Putamen (tissue), 1 donor: Measurements from ENCODE around the gene PRKN.
A peak's percentile ranks its signal among the peaks of the same experiment; 100 is the strongest.
"Not testable (repeated sequence)": the region's sequence is repeated elsewhere in the genome, so short reads cannot be mapped to it uniquely, and the experiment has no call there.

Experiments used
- DNase-seq: peaks from one replicate; pipeline ENCODE4 v3.0.0-alpha.2; 2016; ENCODE audit warnings: low spot score

PRKN gene

DNA sequence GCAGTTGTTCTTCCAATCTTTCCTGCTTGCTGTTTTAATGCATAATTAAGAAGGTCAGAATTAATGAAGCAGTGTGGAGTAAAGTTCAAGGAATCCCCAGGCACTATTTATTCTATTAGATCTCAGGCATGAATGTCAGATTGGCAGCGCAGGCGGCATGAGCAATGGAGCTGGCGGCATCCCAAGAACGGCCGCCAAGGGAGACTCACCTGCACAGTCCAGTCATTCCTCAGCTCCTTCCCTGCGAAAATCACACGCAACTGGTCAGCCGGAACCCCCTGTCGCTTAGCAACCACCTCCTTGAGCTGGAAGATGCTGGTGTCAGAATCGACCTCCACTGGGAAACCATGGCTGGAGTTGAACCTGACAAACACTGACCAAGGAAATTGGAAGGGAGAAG is 284.5 kb downstream of the PRKN start:
- DNase-seq = no peak

DNA sequence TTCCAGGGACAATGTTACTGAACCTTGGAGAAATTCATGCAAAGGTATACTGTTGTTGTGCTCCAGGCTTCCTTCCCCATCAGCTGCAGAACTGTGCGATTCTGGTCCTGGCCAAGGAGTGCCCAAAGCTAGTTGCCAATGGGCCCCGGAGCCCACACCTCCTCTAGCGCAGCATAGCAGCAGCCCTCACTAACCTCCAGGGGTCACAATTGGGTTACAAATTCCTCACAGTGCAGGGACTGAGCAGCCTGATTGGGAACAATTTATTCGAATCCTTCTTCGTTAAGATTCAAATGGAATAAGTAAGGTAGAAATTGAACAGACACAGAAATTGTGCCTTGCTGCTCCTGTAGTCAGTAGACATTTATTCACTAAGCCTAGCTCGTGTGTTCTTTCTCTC is 284.9 kb downstream of the PRKN start:
- DNase-seq = peak; percentile 62

DNA sequence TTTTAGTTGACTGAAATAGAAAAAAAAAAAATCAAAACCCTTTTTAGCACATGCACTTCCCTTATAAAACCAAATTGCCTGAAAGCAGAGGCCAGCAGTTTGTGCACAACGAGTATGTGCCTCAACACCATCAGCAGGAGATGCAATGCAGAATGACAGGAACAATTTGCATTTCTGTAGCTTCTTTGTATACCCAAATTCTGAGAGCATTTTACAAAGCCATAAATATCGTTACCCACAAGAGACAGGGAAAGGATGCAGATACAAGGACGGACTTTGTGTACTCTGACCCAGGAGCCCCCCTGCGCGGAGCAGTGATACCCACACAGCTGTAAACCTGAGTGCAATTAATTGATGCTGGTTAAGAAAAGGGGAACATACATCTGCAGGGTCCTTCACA is 285.6 kb downstream of the PRKN start:
- DNase-seq = no peak

DNA sequence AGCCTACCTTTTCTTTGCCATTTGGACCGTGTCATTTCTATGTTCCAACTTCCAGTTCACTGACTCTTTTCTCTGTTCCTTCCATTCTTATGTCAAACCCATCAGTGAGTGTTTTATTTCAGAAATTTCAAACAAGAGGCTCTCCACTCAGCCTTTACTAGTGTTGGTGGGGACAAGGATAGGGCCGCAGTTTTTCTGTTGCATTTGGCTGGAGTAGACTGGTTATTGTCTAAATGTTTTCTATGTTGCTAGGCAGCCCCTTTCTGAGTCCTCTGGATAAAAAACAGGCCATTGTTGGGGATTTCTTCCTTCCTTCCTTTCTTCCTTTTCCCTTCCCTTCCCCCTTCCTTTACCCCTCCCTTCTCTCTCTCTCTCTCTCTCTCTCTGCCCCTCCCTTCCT is 288.6 kb downstream of the PRKN start:
- no peak for DNase-seq

DNA sequence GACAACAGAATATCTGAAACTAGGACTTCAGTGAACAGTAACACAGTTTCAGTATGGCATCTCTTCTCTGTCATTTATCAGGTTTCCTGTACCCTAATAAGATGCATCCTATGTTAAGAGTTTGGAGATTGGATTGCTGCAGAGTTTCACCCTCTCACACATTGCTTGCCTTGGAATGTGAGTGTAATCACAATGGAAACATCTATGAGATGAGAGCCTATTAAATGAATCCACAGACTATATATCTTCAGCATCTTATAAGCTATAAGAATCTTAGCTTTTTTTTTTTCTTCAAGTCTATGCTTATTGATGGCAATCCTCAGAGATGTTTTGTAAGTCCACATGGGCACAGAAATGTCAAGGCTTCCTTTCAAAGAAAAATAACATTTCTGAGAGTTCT is 292.5 kb downstream of the PRKN start:
- no peak for DNase-seq

DNA sequence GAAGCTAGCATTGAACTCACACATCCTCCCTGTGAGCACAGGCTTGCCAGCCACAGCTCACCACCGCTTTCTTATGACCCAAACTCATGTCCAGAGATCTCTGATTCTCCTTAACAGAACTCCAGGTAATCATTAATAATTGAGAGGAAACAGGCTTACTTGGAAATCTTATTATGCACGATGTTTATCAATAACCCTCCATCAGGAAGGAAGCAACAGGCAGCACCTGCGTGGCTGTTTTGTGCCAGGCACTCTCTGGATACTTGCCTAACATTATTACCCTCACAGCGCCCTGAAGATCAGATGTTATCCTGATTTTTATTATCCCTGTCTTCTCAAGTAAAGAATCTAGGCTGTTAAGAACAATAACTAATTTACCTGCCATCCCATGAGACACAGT is 306.6 kb downstream of the PRKN start:
- DNase-seq = no peak

DNA sequence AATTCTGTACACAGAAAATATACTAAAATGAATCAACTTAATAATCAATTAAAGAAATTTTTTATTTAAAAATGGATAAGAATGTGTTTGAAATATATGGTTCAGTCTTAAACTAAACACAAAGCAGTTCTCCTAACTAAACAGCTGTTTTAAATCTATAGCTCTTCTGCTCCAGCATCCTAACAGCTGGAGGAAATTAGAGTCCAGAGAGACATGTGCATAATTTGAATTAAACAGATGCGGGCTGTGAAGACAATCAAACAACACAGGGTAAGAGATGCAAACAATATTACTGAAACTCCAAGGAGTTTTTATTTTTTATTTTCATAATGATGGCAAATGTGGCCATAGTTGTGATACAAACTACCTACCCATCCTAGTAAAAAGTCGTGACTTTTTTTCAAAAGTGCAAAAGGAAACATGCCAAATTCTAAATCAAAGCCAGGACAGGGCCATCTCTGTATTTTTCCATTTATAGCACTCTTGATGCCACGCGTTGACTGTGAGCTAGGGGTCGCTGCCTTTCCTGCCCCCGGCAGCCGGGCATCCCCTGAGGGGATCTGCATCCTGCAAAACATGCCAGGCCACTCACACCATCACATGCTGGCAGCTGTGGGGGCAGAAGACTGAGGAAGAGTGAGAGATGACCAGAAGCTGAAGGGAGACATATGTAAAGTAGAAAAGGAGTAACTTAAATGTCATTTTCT is 310.6 kb downstream of the PRKN start:
- no peak for DNase-seq

DNA sequence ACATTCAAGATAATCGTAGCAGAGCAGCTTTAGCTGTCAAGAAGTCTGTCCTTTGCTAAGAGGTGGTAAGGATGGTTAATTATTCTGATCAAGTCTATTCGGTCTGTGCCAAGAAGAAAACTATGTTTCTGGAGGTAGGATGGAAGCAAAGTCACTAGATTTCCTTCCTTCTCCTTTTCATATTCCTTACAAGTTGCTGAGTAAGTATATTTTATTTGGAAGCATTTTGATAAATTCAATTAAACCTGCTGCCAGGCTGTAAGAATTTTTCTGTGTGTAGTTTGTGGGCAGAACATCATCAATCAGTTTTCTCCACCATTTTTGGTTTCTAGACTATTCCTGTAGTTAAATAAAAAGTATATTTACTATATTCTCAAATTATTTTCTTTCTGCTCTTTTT is 311.3 kb downstream of the PRKN start:
- DNase-seq = no peak

DNA sequence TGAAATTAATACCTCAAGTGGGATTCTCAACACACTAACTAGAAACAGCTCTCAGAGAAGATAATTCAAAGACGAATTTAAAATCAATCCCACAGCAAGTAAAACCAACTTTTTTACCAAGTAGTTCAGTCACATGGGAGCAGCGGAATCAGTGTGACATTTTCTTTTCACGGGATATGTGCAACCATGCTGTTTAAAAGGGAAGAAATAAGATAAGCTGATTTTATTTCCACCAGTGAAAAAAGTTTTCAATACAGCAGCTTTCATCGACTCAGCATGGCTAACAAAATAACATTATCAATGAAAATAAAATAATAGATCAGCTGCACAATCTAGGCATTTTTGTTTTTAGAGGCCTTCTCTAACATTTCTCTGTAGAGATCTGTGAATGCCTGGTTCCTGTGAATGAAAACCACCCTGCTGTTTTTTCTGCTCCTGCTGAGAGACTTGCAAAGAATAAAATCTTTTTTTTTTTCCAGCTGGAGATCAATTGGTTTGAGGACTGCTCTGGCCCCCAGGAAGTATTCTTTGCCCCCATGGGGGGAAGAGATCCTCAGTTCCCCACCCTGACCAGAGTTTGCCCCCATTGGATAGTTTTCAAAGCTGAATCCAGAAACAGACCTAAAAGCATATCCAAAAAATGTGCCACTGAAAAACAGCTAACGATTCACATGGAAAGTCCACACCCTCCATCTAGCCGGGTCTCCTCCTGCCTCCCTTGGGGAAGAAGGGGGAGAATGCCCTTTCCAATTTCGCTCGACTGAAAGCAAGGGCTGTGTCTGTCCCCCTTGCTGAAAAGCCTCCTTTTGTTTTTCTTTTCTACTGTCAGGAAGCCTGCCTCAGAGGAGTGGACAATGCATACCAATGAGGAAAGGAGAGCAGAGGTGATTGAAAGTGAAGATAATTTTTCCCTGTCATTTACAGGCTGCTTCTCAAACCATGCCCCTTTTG is 317.6 kb downstream of the PRKN start:
- no peak for DNase-seq

DNA sequence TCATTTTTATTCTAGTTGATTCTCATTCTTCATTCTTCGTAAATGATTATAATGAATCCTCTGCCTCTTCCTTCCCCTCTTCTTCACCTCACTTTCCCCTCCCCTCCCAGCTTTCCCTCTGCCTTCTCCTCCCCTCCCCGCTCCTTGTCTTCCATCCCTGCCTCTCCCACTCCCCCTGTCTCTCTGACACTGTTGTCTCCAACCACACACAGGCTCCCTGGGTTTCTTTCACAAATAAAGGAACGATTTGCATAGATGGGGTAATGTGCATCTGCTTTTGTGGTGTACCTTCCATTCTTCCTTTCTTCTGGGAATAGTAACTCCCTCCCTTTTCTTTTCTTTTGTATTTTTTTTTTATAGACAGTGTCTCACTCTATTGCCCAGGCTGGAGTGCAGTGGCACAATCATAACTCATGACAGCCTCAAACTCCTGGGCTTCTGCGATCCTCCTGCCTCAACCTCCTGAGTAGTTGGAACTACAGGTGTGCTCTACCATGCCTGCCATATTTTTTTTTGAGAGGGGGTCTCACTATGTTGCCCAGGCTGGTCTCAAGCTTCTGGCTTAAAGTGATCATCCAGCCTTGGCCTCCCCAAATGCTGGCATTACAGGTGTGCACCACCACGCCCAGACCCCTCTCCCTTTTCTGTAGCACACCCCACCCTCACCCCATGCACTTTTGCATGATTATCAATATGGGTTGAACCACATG is 318.6 kb downstream of the PRKN start:
- no peak for DNase-seq

DNA sequence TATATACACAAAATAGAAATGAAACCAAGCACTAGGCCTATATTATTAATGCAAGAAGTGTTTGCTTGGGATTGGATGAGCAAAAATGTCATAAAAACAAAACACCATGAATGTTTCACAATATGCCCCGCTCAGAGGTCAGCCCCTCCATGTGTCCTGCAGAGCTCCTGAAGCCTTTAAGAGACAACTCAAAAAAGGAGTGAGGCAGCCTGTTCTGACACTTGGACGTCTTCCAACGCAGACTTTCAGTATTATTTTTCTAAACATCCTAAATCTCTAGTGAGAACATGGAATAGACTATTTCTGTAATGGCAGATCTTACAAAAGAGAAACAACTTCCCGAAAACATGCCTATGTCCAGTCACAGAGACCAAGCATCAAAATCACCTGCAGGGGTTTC is 322.6 kb downstream of the PRKN start:
- DNase-seq = no peak

DNA sequence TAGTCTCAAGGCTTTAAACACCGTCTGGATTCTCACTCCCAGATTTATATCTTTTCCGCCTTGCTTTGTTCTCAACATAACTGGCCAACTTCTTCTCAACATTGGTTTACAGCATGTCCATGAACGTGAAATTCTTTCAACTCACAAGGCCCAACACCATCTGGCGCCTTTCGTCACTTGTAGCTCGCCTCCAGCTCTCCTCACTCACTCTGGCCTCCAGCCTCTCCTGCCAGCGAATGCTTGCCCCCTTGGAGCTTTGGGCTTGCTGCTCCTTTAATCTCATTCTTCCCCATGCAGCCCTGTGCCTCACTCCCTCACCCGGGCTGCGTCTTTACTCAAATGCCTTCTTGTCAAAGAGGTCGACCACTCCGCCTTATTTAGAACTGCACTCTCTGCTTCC is 324.5 kb downstream of the PRKN start:
- DNase-seq = no peak

DNA sequence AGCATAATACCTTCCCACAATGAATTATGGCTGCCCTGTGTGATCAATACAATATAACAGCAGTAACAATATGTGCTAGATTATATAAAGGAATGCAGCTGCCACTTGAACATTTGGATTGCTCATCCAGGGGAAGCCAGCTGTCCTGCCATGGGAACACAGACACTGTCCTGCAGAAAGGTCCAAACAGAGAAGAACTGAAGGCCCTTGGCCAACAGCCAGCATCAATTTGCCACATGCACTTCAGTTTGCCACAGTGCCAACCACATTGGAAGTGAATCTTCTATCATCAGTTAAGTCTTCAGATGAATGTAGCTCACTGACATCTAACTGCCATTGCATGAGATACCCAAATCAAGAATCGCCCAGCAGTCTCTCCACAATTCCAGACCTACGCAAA is 332.4 kb downstream of the PRKN start:
- DNase-seq = no peak

DNA sequence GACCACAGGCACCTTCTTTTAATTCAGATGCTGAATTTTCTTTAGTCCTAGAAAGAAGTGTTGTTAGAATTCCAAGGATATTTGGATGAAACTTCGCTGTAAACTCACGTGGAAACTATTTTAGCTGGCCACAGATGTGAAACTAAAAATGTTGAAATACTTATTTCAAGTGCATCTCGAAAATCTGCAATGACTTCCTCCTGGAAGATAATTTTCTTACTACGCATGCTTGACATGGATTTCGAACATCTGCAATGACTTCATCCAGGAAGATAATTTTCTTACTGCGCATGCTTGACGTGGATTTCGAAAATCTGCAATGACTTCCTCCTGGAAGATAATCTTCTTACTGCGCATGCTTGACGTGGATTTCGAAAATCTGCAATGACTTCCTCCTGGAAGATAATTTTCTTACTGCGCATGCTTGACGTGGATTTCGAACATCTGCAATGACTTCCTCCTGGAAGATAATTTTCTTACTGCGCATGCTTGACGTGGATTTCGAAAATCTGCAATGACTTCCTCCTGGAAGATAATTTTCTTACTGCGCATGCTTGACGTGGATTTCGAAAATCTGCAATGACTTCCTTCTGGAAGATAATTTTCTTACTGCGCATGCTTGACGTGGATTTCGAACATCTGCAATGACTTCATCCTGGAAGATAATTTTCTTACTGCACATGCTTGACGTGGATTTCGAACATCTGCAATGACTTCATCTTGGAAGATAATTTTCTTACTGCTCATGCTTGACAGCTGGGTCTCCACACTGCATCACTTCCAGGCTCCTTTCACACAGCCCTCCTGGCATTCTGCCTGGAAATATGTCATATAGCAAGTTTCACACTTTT is 336.4 kb downstream of the PRKN start:
- not testable (repeated sequence) for DNase-seq

DNA sequence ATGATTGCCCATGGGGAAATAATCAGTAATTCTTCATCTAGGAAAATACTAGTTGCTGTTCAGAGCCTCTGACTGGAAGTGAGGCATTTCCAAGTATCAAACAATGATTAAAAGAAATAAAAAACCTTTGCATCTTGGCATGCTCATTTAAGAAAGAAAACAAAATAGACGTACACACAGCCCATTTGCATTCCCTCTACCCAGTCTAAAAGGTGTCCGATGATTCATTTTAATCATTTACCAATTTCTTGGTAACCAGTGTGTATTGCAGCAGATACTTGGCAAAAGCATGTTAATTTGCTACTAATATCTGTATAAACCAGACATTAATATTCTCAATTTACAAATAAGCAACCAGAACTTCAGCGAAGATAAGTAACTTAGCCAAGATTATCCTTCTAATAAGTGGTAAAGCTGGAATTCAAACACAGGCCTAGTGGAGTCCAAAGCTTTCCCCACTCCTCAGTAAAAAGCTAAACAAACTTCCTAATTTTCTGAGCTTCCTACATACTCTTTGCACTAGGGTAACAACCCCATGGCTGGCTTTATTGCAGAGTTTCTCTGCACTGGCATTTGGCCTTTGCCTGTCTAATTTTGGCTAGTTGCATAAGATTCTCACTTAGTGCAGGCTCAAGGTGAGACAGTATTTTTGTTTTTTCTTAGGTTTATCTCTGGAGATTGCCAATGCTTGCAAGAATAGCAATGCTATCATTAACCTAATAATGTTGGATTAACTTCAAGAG is 338.1 kb downstream of the PRKN start:
- DNase-seq = no peak

DNA sequence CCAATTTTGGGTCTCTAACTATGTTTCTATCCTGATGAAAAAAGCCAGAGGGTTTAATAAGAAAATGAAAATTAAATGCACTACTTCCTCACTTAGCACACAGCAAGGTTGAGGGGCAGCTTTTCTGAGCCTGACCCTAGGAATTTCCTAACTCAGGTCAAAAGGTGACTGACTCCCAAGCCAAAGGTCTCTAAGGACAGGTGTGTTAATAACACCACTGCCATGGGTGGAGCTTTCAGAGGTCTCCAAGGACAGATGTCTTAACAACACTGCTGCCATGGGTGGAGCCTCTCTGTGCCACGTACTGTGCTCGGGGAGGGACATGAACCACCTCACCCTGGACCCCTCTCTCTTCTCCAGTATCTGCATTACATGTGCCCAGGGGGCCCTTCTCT is 339.2 kb downstream of the PRKN start:
- no peak for DNase-seq

DNA sequence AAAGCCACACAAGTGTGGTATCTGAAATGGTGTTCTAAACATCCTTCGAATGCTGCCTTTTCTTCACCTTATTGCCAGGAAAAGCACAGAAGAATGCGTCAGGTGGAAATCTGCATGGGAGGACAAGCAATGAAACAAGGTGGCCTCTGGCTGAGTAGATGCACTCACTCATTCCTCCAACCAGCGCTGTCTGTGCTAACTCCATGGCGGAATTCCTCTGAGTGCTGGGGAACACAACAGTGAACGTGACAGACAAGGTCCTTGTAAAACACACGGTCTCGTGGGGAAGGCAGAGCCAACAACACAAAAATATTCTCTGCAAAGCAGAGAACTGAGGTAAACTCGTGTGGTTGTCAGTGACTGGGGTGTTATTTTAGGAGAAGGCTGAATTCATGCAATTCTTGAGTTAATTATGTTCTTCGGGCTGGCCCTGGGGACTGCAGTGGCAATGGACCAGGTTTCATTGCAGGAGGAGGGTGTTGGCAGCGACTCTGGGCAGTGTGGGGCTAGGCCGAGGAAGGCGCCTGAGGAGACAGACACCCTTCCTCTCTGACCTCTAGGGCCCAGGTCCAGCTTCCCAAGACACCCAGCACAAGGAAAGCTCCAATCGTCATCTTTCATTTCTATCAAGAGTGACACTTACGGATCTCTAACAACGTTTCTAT is 339.7 kb downstream of the PRKN start:
- no peak for DNase-seq

DNA sequence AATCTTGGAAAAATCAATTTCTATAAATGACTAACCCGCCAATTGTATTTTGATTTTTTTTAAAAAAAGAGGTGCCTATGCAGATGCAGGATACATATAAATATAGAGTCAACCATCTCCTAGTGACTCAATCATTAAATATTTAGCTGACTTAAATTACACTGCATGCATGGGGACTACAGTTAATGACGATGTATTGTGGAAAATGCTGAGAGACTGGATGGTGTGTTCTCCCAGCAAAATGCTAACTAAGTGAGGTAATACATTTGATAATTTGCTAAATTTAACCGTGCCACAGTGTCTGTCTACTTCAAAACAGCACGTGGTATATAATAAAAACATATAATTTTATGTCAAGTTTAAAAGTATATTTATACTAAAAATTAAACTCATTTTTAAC is 341.6 kb downstream of the PRKN start:
- no peak for DNase-seq

DNA sequence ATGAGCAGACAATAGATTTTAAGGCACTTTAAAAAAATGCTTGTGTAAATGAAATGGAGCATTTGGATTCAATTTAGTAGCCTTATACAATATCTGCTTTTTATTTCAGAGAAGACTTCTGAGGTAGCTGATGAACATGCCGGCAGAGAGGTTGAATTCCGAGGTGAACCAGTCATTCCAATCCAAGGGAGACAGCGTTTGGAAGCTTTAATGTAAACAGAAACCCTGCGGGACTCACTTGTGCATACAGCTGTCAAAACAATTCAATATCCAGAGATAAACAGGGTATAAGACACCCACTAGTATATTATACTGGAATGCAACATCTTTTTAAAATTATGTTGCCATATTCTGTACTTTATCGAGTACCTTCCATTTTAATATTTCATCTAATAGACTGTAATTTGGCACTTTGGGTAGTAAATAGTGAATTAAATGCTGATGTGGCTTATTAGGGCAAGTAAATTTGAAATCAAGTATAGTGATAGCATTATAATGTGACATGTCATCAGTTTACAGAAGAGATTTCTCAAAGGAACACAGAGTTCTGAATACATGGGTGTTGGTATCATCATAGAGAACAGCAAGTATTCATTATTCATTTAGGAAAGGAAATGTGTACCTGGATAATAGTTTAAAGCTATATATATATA is 347.7 kb downstream of the PRKN start:
- DNase-seq = no peak

DNA sequence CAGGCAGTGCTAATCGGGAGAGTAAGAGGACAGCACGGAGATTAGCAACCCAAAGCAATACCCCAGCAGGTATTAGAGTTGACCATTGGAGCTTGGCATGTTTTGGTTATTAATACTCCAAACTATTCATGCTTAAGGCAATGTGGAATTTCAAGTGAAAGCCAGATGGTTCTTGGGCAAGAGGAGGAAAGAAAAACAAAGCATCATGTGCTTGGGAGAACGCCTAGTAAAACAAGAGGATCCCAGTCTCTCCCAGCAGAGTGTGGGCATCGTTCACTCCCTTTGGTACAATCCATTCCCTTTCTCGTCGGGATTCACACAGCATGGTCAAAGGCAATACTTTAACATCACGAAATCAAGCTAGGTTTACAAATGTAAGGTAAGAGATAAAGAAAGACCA is 349.8 kb downstream of the PRKN start:
- DNase-seq = no peak
